Thyroid gland (tissue), 4 donors: ENCODE results near the gene PPP1R17.

Source experiments
- CTCF ChIP-seq, 6 experiments: fragments of 200-600 bp in 3 of 6; fragments of 450-650 bp in 3 of 6; sonication (generic) in 3 of 6; IDR thresholded peaks; one replicate each; pipeline ENCODE4 v1.5.1; 2016 to 2019; ENCODE audit warnings: antibody characterized with exemption in 6 of 6, mild to moderate bottlenecking in 2 of 6, inconsistent platforms in 1 of 6, moderate library complexity in 1 of 6
- POLR2A ChIP-seq, 2 donors: fragments of 450-650 bp; IDR thresholded peaks; one replicate each; pipeline ENCODE4 v1.6.1; 2017; ENCODE audit warnings: antibody characterized with exemption in 2 of 2, mild to moderate bottlenecking in 2 of 2, moderate library complexity in 1 of 2

DNA sequence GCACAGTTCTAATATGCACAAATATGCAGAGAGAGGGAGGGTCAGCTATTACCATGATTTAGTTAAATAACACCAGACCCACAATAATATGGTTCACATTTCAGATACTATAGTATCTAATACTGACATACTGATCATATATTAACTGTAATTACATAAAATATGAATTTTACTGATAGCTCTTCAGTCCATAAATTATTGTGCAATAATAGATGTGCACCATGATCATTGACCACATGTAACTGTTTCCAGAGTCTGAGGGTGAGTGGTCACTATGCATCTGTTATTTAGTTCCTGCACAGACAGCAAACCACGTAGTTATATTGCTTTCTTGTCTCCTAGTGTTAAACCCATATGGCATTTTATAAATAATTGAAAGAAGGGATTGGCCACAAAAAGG, 29.3 kb downstream of the PPP1R17 start:
- no peak for TF ChIP-seq CTCF (IDR thresholded peaks at IDR 0.05)
- no peak for TF ChIP-seq POLR2A (IDR thresholded peaks at IDR 0.05)
